ENCODE data around the gene PYCR2. TPM values are rescaled to one million over a fixed set of nuclear protein-coding genes. Genes with fewer than 3 reads are reported as not detected.
"Not testable (repeated sequence)": the region's sequence is repeated elsewhere in the genome, so short reads cannot be mapped to it uniquely, and the experiment has no call there.

PYCR2 gene
- total RNA-seq, 1 donor from 2014 or later, result 44.5 TPM

DNA sequence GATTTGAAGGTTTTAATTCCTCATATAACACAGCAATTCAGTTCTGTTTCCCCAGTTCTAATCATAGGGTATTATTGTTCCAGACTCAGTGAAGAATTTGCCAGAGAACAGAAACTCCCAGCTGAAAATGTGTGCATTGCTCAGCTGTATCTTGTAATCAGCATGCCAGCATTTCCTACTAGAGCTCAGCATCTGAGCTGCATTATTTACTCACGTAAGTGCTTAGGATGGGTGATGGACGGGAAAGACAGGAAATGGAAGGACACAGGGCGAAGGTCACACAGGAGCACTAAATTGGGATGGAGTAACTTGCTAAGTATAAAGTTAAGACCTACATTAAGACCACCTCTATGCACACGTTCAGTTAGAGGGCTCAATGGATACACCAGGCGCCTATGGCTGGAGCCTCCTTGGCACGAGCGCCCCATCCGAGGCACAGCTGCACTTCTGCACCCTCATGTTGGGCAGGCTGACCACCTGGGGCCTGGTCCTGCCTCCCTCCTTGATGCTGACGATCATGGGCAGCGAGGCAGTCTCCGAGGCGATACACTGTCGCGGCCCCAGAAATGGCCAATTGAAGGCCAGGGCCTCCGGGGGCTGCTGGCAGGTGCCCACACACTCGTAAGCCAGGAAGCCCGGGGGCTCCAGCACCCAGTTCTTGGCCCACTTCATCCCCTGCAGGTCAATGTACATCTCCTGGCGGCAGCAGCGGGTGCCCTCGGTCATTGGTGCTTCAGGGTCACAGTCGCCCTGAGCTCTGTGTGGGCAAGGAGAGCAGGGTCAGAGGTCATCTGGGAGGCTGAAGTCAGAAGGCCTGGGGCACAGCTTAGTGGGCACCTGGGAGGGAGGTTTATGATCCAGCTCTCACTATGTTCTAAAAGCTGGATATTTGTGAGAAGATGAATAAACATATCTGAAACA lies 13.3 kb upstream of the PYCR2 start:
- Mint-ChIP-seq H3K9me3 (ENCODE audit: unreplicated experiment) (no peaks in the 10 kb centered on the region), H3K4me3 (ENCODE audit: unreplicated experiment) (no peak overlapping the region), H3K27ac (ENCODE audit: unreplicated experiment) (no peak overlapping the region), H3K4me1 (ENCODE audit: unreplicated experiment) (no peaks in the 10 kb centered on the region), H3K27me3 (ENCODE audit: unreplicated experiment) (peaks cover 5% of the 10 kb centered on the region), H3K36me3 (ENCODE audit: low read depth, unreplicated experiment) (no peaks in the 10 kb centered on the region)
- no peak for DNase-seq (ENCODE audit: low spot score)
- TF ChIP-seq, protein P1, sequence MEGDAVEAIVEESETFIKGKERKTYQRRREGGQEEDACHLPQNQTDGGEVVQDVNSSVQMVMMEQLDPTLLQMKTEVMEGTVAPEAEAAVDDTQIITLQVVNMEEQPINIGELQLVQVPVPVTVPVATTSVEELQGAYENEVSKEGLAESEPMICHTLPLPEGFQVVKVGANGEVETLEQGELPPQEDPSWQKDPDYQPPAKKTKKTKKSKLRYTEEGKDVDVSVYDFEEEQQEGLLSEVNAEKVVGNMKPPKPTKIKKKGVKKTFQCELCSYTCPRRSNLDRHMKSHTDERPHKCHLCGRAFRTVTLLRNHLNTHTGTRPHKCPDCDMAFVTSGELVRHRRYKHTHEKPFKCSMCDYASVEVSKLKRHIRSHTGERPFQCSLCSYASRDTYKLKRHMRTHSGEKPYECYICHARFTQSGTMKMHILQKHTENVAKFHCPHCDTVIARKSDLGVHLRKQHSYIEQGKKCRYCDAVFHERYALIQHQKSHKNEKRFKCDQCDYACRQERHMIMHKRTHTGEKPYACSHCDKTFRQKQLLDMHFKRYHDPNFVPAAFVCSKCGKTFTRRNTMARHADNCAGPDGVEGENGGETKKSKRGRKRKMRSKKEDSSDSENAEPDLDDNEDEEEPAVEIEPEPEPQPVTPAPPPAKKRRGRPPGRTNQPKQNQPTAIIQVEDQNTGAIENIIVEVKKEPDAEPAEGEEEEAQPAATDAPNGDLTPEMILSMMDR (IDR thresholded peaks at IDR 0.05; ENCODE audit: unreplicated experiment), result no peak

DNA sequence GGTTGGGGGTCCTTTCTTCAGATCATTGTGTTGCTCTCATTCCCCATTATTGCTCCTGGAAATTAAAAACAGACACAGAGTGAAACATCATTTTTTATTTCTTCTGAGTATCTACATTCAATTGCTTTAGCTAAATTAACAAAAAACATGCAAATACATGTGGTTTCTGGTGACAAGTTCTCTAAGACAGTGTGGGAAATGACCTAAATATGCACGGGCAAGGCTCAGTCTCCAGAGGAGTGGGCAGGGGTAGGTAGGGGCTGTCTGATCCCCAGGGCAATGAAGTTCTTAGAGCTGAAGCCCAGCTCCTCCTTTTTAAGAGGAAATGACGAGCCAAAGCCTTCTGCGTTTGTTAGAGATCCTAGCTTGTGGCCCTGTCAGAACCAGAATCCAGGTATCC lies 12.5 kb upstream of the PYCR2 start:
- no peaks in the 10 kb centered on the region for H3K4me1 Mint-ChIP-seq (ENCODE audit: unreplicated experiment)
- H3K27me3 Mint-ChIP-seq (ENCODE audit: unreplicated experiment), result peaks cover 5% of the 10 kb centered on the region
- no peak for DNase-seq (ENCODE audit: low spot score)
- no peak overlapping the region for H3K4me3 Mint-ChIP-seq (ENCODE audit: unreplicated experiment)
- H3K36me3 Mint-ChIP-seq (ENCODE audit: low read depth, unreplicated experiment), result no peaks in the 10 kb centered on the region
- TF ChIP-seq, protein P1 (IDR thresholded peaks at IDR 0.05; ENCODE audit: unreplicated experiment), result no peak
- H3K9me3 Mint-ChIP-seq (ENCODE audit: unreplicated experiment), result no peaks in the 10 kb centered on the region
- no peak overlapping the region for H3K27ac Mint-ChIP-seq (ENCODE audit: unreplicated experiment)

DNA sequence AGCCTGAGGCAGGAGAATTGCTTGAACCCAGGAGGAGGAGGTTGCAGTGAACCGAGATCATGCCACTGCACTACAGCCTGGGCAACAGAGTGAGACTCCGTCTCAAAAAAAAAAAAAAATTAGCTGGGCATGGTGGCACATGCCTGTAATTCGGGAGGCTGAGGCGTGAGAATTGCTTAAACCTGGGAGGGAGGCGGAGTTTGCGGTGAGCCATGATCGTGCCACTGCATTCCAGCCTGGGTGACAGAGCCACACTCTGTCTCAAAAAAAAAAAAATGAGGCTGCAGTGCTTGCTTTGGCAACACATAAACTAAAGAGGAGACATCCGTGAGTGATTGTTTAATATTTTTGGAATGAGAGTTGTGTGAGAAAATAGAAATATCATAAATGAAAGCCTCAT lies 12.0 kb upstream of the PYCR2 start:
- not testable (repeated sequence) for H3K27ac Mint-ChIP-seq (ENCODE audit: unreplicated experiment); H3K36me3 Mint-ChIP-seq (ENCODE audit: low read depth, unreplicated experiment); DNase-seq (ENCODE audit: low spot score); H3K27me3 Mint-ChIP-seq (ENCODE audit: unreplicated experiment); H3K4me1 Mint-ChIP-seq (ENCODE audit: unreplicated experiment); H3K4me3 Mint-ChIP-seq (ENCODE audit: unreplicated experiment); H3K9me3 Mint-ChIP-seq (ENCODE audit: unreplicated experiment)

DNA sequence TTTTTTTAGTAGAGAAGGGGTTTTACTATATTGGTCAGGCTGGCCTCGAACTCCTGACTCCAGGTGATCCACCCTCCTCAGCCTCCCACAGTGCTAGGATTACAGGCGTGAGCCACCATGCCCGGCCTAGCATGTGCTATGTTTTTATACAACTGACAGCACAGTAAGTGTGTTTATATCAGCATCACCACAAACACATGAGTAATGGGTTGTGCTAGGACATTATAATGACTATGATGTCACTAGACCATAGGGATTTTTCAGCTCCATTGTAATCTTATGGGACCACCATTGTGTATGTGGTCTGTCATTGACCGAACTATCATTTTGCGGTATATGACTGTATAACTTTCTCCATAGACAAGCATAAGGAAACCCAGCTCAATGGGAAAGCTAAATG lies 10.7 kb upstream of the PYCR2 start:
- no peak overlapping the region for H3K27ac Mint-ChIP-seq (ENCODE audit: unreplicated experiment)
- H3K36me3 Mint-ChIP-seq (ENCODE audit: low read depth, unreplicated experiment), result no peaks in the 10 kb centered on the region
- H3K9me3 Mint-ChIP-seq (ENCODE audit: unreplicated experiment), result no peaks in the 10 kb centered on the region
- H3K27me3 Mint-ChIP-seq (ENCODE audit: unreplicated experiment), result peaks cover 2% of the 10 kb centered on the region
- no peaks in the 10 kb centered on the region for H3K4me1 Mint-ChIP-seq (ENCODE audit: unreplicated experiment)
- H3K4me3 Mint-ChIP-seq (ENCODE audit: unreplicated experiment), result no peak overlapping the region
- TF ChIP-seq, protein P1 (IDR thresholded peaks at IDR 0.05; ENCODE audit: unreplicated experiment), result no peak
- DNase-seq (ENCODE audit: low spot score), result no peak

DNA sequence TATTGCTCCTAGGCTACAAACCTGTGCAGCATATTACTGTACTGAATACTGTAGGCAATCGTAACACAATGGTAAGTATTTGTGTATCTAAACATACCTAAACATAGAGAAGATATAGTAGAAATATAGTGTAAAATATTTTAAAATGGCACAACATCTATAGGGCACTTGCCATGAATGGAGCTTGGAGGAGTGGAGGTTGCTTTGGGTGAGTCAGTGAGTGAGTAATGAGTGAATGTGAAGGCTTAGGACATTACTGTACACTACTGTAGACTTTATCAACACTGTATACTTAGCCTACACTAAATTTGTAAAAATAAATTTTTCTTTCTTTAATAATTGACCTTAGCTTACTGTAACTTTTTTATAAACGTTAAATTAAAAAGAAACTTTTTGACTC lies 9.0 kb upstream of the PYCR2 start:
- Mint-ChIP-seq H3K27me3 (ENCODE audit: unreplicated experiment) (no peaks in the 10 kb centered on the region), H3K36me3 (ENCODE audit: low read depth, unreplicated experiment) (no peaks in the 10 kb centered on the region), H3K27ac (ENCODE audit: unreplicated experiment) (no peak overlapping the region), H3K9me3 (ENCODE audit: unreplicated experiment) (no peaks in the 10 kb centered on the region), H3K4me1 (ENCODE audit: unreplicated experiment) (peaks cover 7% of the 10 kb centered on the region), H3K4me3 (ENCODE audit: unreplicated experiment) (no peak overlapping the region)
- no peak for DNase-seq (ENCODE audit: low spot score)
- TF ChIP-seq, protein P1 (IDR thresholded peaks at IDR 0.05; ENCODE audit: unreplicated experiment), result no peak

Data from endothelial cell (in vitro differentiated cells).